DMS 273 (cell line): Measurements from ENCODE around the gene KCNAB1.

Experiments
- DNase-seq: peaks from one replicate; lab custom pipeline; 2025; ENCODE audit not compliant: unreplicated experiment; lab: John Stamatoyannopoulos, UW

KCNAB1 gene

DNA sequence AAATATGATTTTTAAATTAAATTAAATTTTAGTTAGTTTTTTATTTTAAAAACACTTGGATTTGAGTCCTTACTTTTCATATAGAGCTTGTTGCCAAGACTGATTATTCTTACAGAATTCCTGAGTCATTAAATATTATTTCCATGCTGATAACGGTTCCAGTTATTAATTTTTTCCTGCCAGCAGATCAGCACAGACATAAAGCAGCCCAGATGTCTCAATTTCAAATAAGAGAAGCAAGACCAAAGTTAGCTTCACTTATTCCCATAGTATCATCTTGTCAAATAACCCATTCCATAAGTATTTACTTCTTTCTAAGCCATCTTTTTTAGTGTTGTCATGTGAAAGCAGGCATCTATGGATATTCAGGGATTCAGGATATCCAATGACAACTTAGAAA lies 359.2 kb downstream of the KCNAB1 start:
- peak; percentile 32 for DNase-seq

GRCh38 chr3:156480949-156481348 lies 360.6 kb downstream of the KCNAB1 start:
- DNase-seq, result peak; percentile 30

- no peak for DNase-seq
Observed at GRCh38 chr3:156483002-156483401, 362.6 kb downstream of the KCNAB1 start.

DNA sequence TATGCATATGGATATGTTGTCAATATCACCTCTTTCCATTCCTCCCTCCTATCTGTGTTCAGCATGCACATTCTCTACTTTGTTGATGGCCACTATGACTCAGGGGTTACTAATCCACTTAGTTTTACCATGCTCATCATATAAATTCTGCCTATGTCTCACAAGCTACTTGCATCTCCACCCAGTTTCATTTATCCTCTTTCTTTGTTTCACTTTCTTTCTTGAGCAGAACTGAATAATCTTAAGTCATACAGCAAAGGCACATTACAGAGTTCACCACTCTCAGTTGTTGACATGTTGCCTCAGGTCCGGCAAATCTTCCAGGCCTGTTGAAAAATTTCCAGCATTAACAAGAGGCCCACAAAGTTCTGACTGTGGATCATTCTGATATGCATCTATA lies 363.0 kb downstream of the KCNAB1 start:
- peak; percentile 44 for DNase-seq

DNA sequence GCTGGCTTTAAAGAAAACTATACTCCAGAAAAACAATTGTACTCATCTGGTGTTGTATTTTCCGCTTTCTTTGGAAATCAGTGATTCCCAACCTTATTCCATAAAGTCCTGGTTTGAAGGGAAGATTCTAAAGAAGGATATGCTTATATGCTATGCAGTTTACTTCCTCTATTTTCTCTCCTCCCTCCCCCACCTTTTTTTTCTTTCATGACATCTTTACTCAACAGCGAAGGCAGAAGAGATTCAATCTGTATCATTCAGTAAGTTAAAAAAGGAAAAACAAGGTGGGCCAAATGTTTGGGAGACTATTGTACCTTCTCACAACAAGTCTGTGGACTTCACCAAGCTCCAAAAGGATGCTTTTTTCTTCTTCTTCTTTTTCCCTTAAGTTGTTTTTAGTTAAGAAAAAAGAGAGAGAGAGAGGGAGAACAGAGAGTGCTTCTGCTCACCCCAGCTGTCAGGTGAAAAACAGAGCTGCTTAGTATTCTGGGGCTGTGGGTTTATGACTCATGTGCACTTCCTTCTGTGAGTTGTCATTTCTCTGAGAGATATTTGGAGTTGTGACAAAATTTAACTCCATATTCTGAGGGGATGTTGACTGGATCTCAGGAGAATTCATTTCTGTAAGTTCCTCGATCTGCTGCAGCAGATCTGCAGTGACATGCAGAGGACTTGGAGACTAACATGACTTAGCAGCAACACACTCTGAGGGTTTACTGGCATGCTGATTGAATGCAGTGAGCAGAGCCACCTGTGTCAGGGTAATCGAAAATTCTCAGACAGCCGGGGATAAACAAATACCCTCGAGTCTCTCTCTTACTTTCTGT lies 363.8 kb downstream of the KCNAB1 start:
- peak; percentile 90 for DNase-seq

GRCh38 chr3:156488767-156489166 lies 368.4 kb downstream of the KCNAB1 start:
- DNase-seq, result no peak

DNA sequence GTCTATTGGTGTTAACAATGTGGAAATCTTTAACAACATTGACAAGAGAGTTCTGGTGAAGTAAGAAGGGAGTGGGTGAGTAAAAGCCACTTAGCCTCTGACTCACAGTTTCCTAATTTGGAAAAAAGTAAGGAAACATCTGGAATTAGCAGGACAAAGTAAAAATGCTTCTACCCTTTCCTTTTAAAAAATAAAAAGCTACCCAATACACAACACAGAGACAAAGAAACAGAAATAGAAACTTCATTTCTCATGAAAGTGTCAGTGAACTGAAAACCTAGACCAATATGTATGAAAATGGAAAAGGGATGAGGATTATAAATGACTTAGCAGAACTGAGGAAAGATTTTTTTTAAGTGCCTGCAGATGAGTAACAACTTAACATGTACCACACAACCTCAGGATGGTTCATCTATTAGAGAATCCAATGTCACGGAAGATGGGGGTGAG lies 369.1 kb downstream of the KCNAB1 start:
- no peak for DNase-seq

GRCh38 chr3:156491192-156491591 lies 370.8 kb downstream of the KCNAB1 start:
- no peak for DNase-seq

DNA sequence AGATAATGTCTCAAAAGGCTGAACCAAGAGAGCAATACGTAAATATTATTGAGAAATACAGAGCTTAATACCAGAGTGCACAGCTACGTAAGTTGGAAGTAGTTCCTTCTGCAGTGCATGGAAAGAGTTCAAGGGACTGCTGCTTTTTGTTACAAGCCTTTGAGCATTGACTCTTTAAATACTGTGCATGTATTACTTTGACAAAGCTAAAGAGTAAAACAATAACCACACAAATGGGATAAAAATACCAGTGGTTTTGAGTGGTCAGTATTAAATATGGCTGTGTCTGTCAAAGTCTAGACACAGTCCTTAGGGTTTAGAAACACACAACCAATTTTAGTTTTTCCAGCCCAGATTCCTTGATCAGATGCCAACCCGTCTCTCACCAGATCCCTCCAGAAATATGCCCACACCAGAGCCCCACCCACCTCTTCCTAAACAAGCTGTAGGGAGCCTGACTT lies 372.5 kb downstream of the KCNAB1 start:
- DNase-seq, result peak; percentile 44

GRCh38 chr3:156493887-156494286 lies 373.5 kb downstream of the KCNAB1 start:
- DNase-seq, result no peak

DNA sequence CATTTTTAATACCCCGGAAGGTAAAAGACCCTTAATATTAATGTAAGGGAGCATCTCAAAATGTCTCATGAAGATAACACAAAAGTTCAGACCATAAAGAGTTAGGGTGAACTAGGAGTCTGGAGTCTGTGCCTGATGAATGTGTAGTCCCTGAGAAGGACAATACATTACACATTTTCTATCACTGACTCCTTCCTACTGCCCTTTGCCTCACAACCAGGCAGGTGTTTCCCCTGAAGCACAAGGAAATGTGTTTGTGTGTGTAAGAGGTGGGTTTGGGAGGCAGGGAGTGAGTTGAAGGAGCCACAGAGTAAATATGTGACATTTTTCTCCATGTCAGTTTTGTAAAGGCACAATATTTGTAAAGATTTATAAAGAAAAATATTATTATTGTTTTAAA lies 375.4 kb downstream of the KCNAB1 start:
- no peak for DNase-seq

- no peak for DNase-seq
Observed at GRCh38 chr3:156497326-156497725, 376.9 kb downstream of the KCNAB1 start.

- DNase-seq, result no peak
Observed at GRCh38 chr3:156498307-156498706, 377.9 kb downstream of the KCNAB1 start.

DNA sequence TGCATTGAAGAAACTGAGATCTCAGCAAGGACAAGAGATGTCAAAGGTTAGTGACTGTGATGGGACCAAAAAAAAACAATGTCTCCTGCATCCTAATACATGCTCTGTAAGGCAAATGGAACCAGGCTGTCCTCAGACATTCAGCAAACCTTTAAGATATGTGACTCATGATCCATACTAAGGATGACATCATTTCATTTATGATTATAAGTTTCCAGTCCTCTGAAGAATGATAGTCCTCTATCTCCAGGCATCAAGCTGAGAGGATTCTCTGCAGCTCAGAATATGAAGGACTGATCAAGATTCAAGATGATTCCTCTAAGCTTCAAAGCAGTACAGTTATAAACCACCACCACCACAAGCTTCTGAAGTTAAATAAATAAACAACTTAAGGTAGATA lies 386.9 kb downstream of the KCNAB1 start:
- DNase-seq, result no peak

DNA sequence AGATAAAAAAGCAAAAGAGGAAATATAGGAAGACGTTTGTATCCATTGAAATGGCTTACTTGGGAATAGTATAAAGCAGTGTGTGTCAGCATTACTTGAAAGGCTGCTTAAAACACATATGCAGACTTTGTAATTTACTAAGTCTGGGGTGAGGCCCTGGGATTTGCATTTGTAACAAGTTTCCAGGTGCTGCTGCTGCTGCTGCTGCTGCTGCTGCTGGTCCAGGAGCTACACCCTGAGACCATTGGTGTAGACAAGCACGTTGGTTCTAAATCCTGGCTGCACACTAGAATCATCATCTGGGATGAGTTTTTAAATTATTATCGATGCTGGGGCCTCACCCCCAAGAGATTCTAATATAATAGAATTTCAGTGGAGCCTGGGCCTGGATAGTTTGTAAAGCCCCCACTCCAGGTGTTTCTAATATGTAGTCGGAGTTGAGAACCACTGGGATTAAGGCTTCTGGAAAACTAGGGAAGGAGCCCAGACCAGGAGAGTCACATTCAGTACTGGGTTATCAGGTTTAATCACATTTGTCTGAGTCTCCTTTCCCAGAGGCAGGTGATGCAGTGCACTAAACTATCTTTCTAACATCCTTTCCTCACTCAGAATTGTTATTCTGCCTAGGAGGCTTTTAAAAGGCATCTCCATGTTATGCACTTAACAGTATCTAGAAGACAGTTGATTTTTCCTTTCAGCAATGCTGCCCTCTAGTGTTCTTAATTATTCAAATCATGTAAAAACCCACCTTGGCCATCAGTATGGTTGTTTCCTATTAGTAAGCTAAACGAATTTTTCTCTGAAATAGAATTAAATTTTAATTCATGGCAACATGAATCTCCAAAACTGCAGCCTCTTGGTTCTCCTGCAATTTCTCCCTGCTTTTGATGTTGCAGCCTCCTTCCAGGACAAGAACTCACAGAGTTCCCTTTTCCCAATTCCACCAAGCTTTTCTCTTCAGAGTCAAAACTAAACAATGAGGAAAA lies 389.1 kb downstream of the KCNAB1 start:
- DNase-seq, result peak; percentile 85

- DNase-seq, result no peak
Observed at GRCh38 chr3:156511987-156512677, 391.8 kb downstream of the KCNAB1 start.

GRCh38 chr3:156513619-156514018 lies 393.2 kb downstream of the KCNAB1 start:
- DNase-seq, result no peak

DNA sequence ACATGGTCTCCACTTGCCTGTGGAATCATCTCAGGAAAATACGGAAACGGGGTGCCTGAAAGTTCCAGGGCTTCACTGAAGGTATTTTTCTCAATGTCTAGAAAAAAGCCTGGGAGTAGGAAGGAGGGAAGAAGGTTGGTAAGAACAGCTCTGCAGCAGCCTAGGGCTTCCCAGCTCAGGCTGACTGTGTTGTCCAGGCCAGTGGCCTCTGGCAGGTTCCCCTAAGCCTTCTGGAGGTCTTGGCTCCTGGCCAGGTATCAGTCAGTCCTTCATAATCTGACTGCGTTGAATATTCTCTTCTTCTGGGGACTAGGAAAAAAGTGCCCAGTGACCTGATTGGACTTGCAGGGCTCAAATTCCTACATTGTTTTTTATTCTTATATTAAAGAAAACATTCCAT lies 395.9 kb downstream of the KCNAB1 start:
- peak; percentile 86 for DNase-seq

DNA sequence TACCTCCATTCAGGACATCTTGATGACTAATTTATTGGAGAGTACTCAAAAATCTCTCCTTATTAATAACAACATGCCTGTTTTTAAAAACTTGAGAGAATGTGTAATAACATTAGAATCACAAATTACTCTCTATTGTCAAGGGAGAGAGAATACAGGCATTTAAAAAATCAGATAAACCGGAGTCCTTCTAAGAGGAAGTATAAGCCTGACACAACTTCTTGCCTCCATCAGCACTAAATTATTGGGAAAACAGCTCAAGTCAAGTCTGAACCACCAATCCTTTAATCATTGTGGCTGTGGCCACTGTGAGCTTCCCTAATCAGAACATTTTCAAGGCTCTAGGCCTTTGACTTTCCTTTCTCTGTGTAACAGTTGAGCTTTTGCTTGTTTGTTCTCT lies 396.6 kb downstream of the KCNAB1 start:
- no peak for DNase-seq

DNA sequence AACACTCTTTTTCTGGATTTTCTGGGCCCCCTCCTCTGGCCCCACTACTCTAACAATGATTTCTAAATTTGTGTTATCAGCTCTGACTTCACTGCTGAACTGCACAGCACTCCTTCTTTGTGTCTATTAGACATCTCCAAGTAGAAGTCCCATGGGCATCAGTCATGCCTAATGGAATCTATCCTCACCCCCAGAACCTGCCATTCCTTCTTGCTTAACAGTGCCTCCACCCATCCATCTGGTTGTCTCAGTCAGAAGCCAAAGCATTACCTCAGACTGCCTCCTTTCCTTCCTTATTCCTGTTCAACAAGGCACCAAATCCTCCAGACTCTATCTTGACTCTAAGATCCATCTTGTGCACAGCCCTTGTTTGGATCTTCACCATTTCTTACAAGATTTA lies 398.3 kb downstream of the KCNAB1 start:
- peak; percentile 64 for DNase-seq

- no peak for DNase-seq
Observed at GRCh38 chr3:156519758-156520162, 399.4 kb downstream of the KCNAB1 start.
